PFSK-1 (cell line): ENCODE measurements around the gene ACR.

Experiments
- FOXP2 ChIP-seq: optimal IDR thresholded peaks from 2 replicates; pipeline ENCODE3; 2011; ENCODE audit warnings: borderline replicate concordance, control low read depth, inconsistent platforms; ENCODE audit not compliant: insufficient read depth; ENCODE audit errors: extremely low read length, extremely low read depth
- POLR2AphosphoS5 ChIP-seq: IDR thresholded peaks from 2 replicates; pipeline ENCODE4 v1.6.1; 2012; ENCODE audit warnings: low read depth, mild to moderate bottlenecking, control low read depth, low read length, moderate library complexity
- SIN3A ChIP-seq: IDR thresholded peaks from 2 replicates; pipeline ENCODE4 v1.6.1; 2012; ENCODE audit warnings: mild to moderate bottlenecking, low read length, moderate library complexity, borderline replicate concordance; ENCODE audit not compliant: insufficient read depth
- TF ChIP-seq, protein P1 (sequence below), 2 experiments: IDR thresholded peaks; 2 replicates each; pipeline versions ENCODE4 v1.6.1 to v1.8.0; 2011 to 2012; ENCODE audit warnings: low read depth in 2 of 2, low read length in 2 of 2, control low read depth in 1 of 2, inconsistent platforms in 1 of 2, mild to moderate bottlenecking in 1 of 2, moderate library complexity in 1 of 2; ENCODE audit not compliant: insufficient read depth in 1 of 2

GRCh38 chr22:50734986-50735738 lies 2.8 kb upstream of the ACR start:
- TF ChIP-seq, protein P1, sequence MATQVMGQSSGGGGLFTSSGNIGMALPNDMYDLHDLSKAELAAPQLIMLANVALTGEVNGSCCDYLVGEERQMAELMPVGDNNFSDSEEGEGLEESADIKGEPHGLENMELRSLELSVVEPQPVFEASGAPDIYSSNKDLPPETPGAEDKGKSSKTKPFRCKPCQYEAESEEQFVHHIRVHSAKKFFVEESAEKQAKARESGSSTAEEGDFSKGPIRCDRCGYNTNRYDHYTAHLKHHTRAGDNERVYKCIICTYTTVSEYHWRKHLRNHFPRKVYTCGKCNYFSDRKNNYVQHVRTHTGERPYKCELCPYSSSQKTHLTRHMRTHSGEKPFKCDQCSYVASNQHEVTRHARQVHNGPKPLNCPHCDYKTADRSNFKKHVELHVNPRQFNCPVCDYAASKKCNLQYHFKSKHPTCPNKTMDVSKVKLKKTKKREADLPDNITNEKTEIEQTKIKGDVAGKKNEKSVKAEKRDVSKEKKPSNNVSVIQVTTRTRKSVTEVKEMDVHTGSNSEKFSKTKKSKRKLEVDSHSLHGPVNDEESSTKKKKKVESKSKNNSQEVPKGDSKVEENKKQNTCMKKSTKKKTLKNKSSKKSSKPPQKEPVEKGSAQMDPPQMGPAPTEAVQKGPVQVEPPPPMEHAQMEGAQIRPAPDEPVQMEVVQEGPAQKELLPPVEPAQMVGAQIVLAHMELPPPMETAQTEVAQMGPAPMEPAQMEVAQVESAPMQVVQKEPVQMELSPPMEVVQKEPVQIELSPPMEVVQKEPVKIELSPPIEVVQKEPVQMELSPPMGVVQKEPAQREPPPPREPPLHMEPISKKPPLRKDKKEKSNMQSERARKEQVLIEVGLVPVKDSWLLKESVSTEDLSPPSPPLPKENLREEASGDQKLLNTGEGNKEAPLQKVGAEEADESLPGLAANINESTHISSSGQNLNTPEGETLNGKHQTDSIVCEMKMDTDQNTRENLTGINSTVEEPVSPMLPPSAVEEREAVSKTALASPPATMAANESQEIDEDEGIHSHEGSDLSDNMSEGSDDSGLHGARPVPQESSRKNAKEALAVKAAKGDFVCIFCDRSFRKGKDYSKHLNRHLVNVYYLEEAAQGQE (IDR thresholded peaks at IDR 0.05; ENCODE audit: insufficient read depth in 1 of 2, low read depth in 2 of 2, low read length in 2 of 2): no peak
- no peak for TF ChIP-seq POLR2AphosphoS5
- TF ChIP-seq SIN3A: no peak
- TF ChIP-seq FOXP2: no peak
